ENCODE data around the gene IGFL2.

IGFL2 gene

GRCh38 chr19:46162731-46163130, 14.7 kb downstream of the IGFL2 start:
- Histone ChIP-seq H3K4me1 (ENCODE audit: insufficient read depth, poor library complexity, severe bottlenecking) (no peaks in the 10 kb centered on the region), H3K36me3 (ENCODE audit: low read depth) (no peaks in the 10 kb centered on the region), H3K27ac (ENCODE audit: poor library complexity, severe bottlenecking) (no peak overlapping the region), H3K9me3 (ENCODE audit: severe bottlenecking) (no peaks in the 10 kb centered on the region), H3K4me3 (ENCODE audit: severe bottlenecking) (no peak overlapping the region), H3K27me3 (ENCODE audit: insufficient read depth, poor library complexity, severe bottlenecking) (no peaks in the 10 kb centered on the region)
- ATAC-seq (ENCODE audit: low read depth) (no peak), DNase-seq (ENCODE audit: low spot score) (no peak)
- no peak for TF ChIP-seq CTCF (IDR thresholded peaks at IDR 0.05; ENCODE audit: poor library complexity, severe bottlenecking)

- H3K4me1 ChIP-seq (ENCODE audit: insufficient read depth, poor library complexity, severe bottlenecking), result no peaks in the 10 kb centered on the region
- no peak for DNase-seq (ENCODE audit: low spot score)
- H3K27me3 ChIP-seq (ENCODE audit: insufficient read depth, poor library complexity, severe bottlenecking), result no peaks in the 10 kb centered on the region
- ATAC-seq (ENCODE audit: low read depth), result no peak
- TF ChIP-seq CTCF (IDR thresholded peaks at IDR 0.05; ENCODE audit: poor library complexity, severe bottlenecking), result no peak
- no peaks in the 10 kb centered on the region for H3K36me3 ChIP-seq (ENCODE audit: low read depth)
- no peaks in the 10 kb centered on the region for H3K9me3 ChIP-seq (ENCODE audit: severe bottlenecking)
- no peak overlapping the region for H3K4me3 ChIP-seq (ENCODE audit: severe bottlenecking)
- no peak overlapping the region for H3K27ac ChIP-seq (ENCODE audit: poor library complexity, severe bottlenecking)
Measured at GRCh38 chr19:46173886-46174480, 25.9 kb downstream of the IGFL2 start.

GRCh38 chr19:46176116-46176860, 28.2 kb downstream of the IGFL2 start:
- Histone ChIP-seq H3K9me3 (ENCODE audit: severe bottlenecking) (no peaks in the 10 kb centered on the region), H3K4me3 (ENCODE audit: severe bottlenecking) (no peak overlapping the region), H3K4me1 (ENCODE audit: insufficient read depth, poor library complexity, severe bottlenecking) (peaks cover 11% of the 10 kb centered on the region), H3K27ac (ENCODE audit: poor library complexity, severe bottlenecking) (no peak overlapping the region), H3K27me3 (ENCODE audit: insufficient read depth, poor library complexity, severe bottlenecking) (no peaks in the 10 kb centered on the region), H3K36me3 (ENCODE audit: low read depth) (no peaks in the 10 kb centered on the region)
- DNase-seq (ENCODE audit: low spot score) (no peak), ATAC-seq (ENCODE audit: low read depth) (no peak)
- TF ChIP-seq CTCF (IDR thresholded peaks at IDR 0.05; ENCODE audit: poor library complexity, severe bottlenecking), result no peak

- no peak overlapping the region for H3K4me3 ChIP-seq (ENCODE audit: severe bottlenecking)
- H3K4me1 ChIP-seq (ENCODE audit: insufficient read depth, poor library complexity, severe bottlenecking), result peaks cover 16% of the 10 kb centered on the region
- ATAC-seq (ENCODE audit: low read depth), result no peak
- no peak for DNase-seq (ENCODE audit: low spot score)
- H3K9me3 ChIP-seq (ENCODE audit: severe bottlenecking), result no peaks in the 10 kb centered on the region
- no peak for TF ChIP-seq CTCF (IDR thresholded peaks at IDR 0.05; ENCODE audit: poor library complexity, severe bottlenecking)
- H3K27me3 ChIP-seq (ENCODE audit: insufficient read depth, poor library complexity, severe bottlenecking), result no peaks in the 10 kb centered on the region
- no peaks in the 10 kb centered on the region for H3K36me3 ChIP-seq (ENCODE audit: low read depth)
- H3K27ac ChIP-seq (ENCODE audit: poor library complexity, severe bottlenecking), result no peak overlapping the region
Measured at GRCh38 chr19:46179076-46179759, 31.2 kb downstream of the IGFL2 start.

Data from RWPE2 (cell line).